Panc1 (cell line): ENCODE measurements around the gene PSG2. TPM values are rescaled to one million over a fixed set of nuclear protein-coding genes. Genes with fewer than 3 reads are reported as not detected.
"Not testable (repeated sequence)": the region's sequence is repeated elsewhere in the genome, so short reads cannot be mapped to it uniquely, and the experiment has no call there.

Source experiments
- ATAC-seq: fragments of 200-7000 bp; cut with Tn5 transposase; 2 replicates; pipeline ENCODE4 v1.9.1; 2020; ENCODE audit warnings: mild to moderate bottlenecking, moderate library complexity
- BruUV-seq: library from RNA; stranded (reverse); fragments of 400-500 nt; replicated peaks from 2 replicates; lab custom pipeline; 2021; lab: Mats Ljungman, UMichigan
- CTCF ChIA-PET: fragments of 300-600 bp; sonication (Branson Sonifier 250); formaldehyde crosslinking; loops from one replicate; lab custom pipeline; 2022; ENCODE audit warnings: antibody characterized with exemption; lab: Charles Lee
- POLR2A ChIA-PET: fragments of 300-600 bp; sonication (Branson Sonifier 250); formaldehyde crosslinking; loops from one replicate; lab custom pipeline; 2022; ENCODE audit warnings: antibody characterized with exemption; lab: Charles Lee
- DNase-seq: peaks from one replicate; pipeline ENCODE4 v3.0.0-alpha.2; 2010; ENCODE audit warnings: low read depth, low spot score
- H3K27ac ChIP-seq: 2 replicates; pipeline ENCODE4 v1.5.1; 2011; ENCODE audit warnings: mild to moderate bottlenecking, low read length, inconsistent platforms
- H3K27me3 ChIP-seq: fragments of 200-500 bp; sonication (Bioruptor generic); 2 replicates; pipeline ENCODE4 v1.6.0; 2014; ENCODE audit warnings: low read length, inconsistent platforms; ENCODE audit not compliant: control insufficient read depth, insufficient read depth
- H3K36me3 ChIP-seq: fragments of 200-500 bp; sonication (Bioruptor generic); 2 replicates; pipeline ENCODE4 v1.5.1; 2014; ENCODE audit warnings: inconsistent platforms, mild to moderate bottlenecking, low read length, moderate library complexity; ENCODE audit not compliant: control insufficient read depth, insufficient read depth
- H3K4me1 ChIP-seq: 2 replicates; pipeline ENCODE4 v1.5.1; 2011; ENCODE audit warnings: inconsistent platforms, mild to moderate bottlenecking, low read length, moderate library complexity; ENCODE audit not compliant: control insufficient read depth, insufficient read depth
- H3K4me3 ChIP-seq, 2 experiments: 2 replicates each; pipeline ENCODE4 v1.5.1; 2011 to 2012; ENCODE audit warnings: low read depth in 2 of 2, low read length in 2 of 2, mild to moderate bottlenecking in 2 of 2, inconsistent platforms in 1 of 2, moderate library complexity in 1 of 2
- H3K9me3 ChIP-seq: fragments of 200-500 bp; sonication (Bioruptor generic); 2 replicates; pipeline ENCODE4 v1.5.1; 2014; ENCODE audit warnings: low read depth, mild to moderate bottlenecking, inconsistent platforms, low read length, moderate library complexity; ENCODE audit not compliant: control insufficient read depth, insufficient read depth
- CTCF ChIP-seq: fragments of 450-650 bp; IDR thresholded peaks from 2 replicates; pipeline ENCODE4 v1.5.1; 2017; ENCODE audit warnings: mild to moderate bottlenecking
- POLR2AphosphoS5 ChIP-seq: IDR thresholded peaks from 2 replicates; pipeline ENCODE4 v1.6.1; 2012; ENCODE audit warnings: mild to moderate bottlenecking, low read depth, low read length, moderate library complexity
- in situ Hi-C: cut with HindIII; loops from 2 replicates; pipeline ENCODE4 v1.10.0; 2016; ENCODE audit warnings: low sequenced_read_pairs, low pct_unique_long_range_greater_than_20kb
- intact Hi-C: fragments of 100-400 bp; cut with micrococcal nuclease; formaldehyde crosslinking; loops from one replicate; pipeline ENCODE4 v1.10.0; 2022; ENCODE audit not compliant: unreplicated experiment
- total RNA-seq: library from RNA; stranded (reverse); gene quantifications from one replicate; pipeline ENCODE4 v1.2.1, GENCODE V29; 2021; ENCODE audit not compliant: unreplicated experiment

PSG2 gene
- total RNA-seq, 1 experiment from 2014 or later: not detected

- in situ Hi-C loops, H3K4me3 ChIP-seq, DNase-seq, H3K9me3 ChIP-seq, H3K27me3 ChIP-seq, CTCF ChIA-PET, POLR2A ChIA-PET, BruUV-seq, H3K36me3 ChIP-seq, H3K27ac ChIP-seq, H3K4me1 ChIP-seq: not testable (repeated sequence)
- intact Hi-C loops: loop anchor here (10.0 kb wide), 1 partner anchor 120 kb away; no protein-coding TSS in a partner anchor
- peak; percentile 85 for ATAC-seq
- TF ChIP-seq CTCF: peak; percentile 59; the same call in 1 of the 2 replicates
Observed at GRCh38 chr19:43104215-43104850, 21.8 kb upstream of the PSG2 start.

- Histone ChIP-seq H3K27ac (no peak overlapping the region), H3K36me3 (no peaks in the 10 kb centered on the region), H3K27me3 (no peaks in the 10 kb centered on the region), H3K4me3 (no peak overlapping the region), H3K4me1 (no peaks in the 10 kb centered on the region), H3K9me3 (no peaks in the 10 kb centered on the region)
- ATAC-seq: no peak
- POLR2A ChIA-PET: no interaction called here
- in situ Hi-C loops (no loop called here), intact Hi-C loops (loop anchor here (10.0 kb wide), 1 partner anchor 123 kb away; no protein-coding TSS in a partner anchor)
- CTCF ChIA-PET: interaction anchor here (0.5 kb wide), 1 partner anchor 29 kb away, joined by 3 read pairs; no protein-coding TSS in a partner anchor
- TF ChIP-seq CTCF (peak; percentile 51; the same call in 1 of the 2 replicates), POLR2AphosphoS5 (no peak)
- no peak for DNase-seq
- BruUV-seq: no TSS peak
Observed at GRCh38 chr19:43101950-43102349, 19.4 kb upstream of the PSG2 start.

GRCh38 chr19:43098416-43098815, 15.9 kb upstream of the PSG2 start:
- intact Hi-C loops, H3K4me1 ChIP-seq, CTCF ChIA-PET, POLR2A ChIA-PET, ATAC-seq, H3K4me3 ChIP-seq, in situ Hi-C loops, H3K27me3 ChIP-seq, H3K36me3 ChIP-seq, DNase-seq, H3K9me3 ChIP-seq, H3K27ac ChIP-seq, BruUV-seq: not testable (repeated sequence)
